ENCODE results near the gene LINC01488. TPM values are rescaled to one million over a fixed set of nuclear protein-coding genes. Genes with fewer than 3 reads are reported as not detected.

LINC01488 gene
- total and polyA plus RNA-seq, 2 of the 13 experiments (the other 11 are each of a cell fraction or from before 2014, with no cell fraction given): 0.26 to 0.58 TPM

DNA sequence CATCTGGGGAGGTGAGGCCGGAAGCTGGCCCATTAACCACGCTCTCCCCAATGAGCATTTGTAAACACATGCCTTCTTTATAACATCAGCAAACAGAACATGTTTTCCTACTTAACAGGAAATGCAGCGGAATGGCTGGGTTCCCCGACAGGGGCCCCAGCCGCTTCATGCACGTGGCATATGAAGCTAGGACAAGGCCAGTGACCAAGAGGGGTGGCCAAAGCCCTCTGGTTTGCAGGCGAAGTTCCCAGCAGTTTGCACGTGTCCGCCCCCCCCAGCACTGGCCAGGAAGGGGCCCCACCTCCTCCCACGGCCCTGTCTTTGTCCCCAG, 38.7 kb upstream of the LINC01488 start (continued):
- TF ChIP-seq, protein P1, sequence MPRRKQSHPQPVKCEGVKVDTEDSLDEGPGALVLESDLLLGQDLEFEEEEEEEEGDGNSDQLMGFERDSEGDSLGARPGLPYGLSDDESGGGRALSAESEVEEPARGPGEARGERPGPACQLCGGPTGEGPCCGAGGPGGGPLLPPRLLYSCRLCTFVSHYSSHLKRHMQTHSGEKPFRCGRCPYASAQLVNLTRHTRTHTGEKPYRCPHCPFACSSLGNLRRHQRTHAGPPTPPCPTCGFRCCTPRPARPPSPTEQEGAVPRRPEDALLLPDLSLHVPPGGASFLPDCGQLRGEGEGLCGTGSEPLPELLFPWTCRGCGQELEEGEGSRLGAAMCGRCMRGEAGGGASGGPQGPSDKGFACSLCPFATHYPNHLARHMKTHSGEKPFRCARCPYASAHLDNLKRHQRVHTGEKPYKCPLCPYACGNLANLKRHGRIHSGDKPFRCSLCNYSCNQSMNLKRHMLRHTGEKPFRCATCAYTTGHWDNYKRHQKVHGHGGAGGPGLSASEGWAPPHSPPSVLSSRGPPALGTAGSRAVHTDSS (CRISPR knock-in tag; conservative IDR thresholded peaks at IDR 0.05): no peak
- TF ChIP-seq, protein P2, sequence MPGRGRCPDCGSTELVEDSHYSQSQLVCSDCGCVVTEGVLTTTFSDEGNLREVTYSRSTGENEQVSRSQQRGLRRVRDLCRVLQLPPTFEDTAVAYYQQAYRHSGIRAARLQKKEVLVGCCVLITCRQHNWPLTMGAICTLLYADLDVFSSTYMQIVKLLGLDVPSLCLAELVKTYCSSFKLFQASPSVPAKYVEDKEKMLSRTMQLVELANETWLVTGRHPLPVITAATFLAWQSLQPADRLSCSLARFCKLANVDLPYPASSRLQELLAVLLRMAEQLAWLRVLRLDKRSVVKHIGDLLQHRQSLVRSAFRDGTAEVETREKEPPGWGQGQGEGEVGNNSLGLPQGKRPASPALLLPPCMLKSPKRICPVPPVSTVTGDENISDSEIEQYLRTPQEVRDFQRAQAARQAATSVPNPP (CRISPR knock-in tag; IDR thresholded peaks at IDR 0.05): no peak
- TF ChIP-seq, protein P3, sequence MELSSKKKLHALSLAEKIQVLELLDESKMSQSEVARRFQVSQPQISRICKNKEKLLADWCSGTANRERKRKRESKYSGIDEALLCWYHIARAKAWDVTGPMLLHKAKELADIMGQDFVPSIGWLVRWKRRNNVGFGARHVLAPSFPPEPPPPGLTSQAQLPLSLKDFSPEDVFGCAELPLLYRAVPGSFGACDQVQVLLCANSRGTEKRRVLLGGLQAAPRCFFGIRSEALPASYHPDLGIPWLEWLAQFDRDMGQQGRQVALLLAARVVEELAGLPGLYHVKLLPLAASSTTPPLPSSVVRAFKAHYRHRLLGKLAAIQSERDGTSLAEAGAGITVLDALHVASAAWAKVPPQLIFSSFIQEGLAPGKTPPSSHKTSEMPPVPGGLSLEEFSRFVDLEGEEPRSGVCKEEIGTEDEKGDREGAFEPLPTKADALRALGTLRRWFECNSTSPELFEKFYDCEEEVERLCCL (CRISPR knock-in tag; IDR thresholded peaks at IDR 0.05; ENCODE audit: borderline replicate concordance): no peak
- no peak for TF ChIP-seq HOXA7 (CRISPR knock-in tag; IDR thresholded peaks at IDR 0.05)
- TF ChIP-seq, protein P4, sequence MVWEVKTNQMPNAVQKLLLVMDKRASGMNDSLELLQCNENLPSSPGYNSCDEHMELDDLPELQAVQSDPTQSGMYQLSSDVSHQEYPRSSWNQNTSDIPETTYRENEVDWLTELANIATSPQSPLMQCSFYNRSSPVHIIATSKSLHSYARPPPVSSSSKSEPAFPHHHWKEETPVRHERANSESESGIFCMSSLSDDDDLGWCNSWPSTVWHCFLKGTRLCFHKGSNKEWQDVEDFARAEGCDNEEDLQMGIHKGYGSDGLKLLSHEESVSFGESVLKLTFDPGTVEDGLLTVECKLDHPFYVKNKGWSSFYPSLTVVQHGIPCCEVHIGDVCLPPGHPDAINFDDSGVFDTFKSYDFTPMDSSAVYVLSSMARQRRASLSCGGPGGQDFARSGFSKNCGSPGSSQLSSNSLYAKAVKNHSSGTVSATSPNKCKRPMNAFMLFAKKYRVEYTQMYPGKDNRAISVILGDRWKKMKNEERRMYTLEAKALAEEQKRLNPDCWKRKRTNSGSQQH (CRISPR knock-in tag; IDR thresholded peaks at IDR 0.05; ENCODE audit: low read depth): no peak
- TF ChIP-seq ATM (IDR thresholded peaks at IDR 0.05; ENCODE audit: borderline replicate concordance): no peak
- TF ChIP-seq HMG20A (CRISPR knock-in tag; IDR thresholded peaks at IDR 0.05; ENCODE audit: borderline replicate concordance): peak; percentile 65; the same call in 1 of the 2 replicates
- TF ChIP-seq, protein P5, sequence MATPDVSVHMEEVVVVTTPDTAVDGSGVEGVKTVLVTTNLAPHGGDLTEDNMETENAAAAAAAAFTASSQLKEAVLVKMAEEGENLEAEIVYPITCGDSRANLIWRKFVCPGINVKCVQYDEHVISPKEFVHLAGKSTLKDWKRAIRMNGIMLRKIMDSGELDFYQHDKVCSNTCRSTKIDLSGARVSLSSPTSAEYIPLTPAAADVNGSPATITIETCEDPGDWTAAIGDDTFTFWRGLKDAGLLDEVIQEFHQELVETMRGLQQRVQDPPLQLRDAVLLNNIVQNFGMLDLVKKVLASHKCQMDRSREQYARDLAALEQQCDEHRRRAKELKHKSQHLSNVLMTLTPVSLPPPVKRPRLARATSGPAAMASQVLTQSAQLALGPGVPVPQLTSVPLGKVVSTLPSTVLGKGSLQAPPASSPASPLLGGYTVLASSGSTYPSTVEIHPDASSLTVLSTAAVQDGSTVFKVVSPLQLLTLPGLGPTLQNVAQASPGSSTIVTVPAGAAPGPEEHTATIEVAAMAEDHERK (CRISPR knock-in tag; IDR thresholded peaks at IDR 0.05; ENCODE audit: low read depth): no peak
- no peak for TF ChIP-seq JARID2 (CRISPR knock-in tag; IDR thresholded peaks at IDR 0.05; ENCODE audit: insufficient replicate concordance)
- peak; percentile 89 for TF ChIP-seq MED1 (CRISPR knock-in tag; IDR thresholded peaks at IDR 0.05)
- peak; percentile 83; the same call in 1 of the 2 replicates for TF ChIP-seq IRF2 (CRISPR knock-in tag; IDR thresholded peaks at IDR 0.05)
- peak; percentile 81; the same call in 1 of the 2 replicates for TF ChIP-seq MIER3 (CRISPR knock-in tag; IDR thresholded peaks at IDR 0.05; ENCODE audit: borderline replicate concordance)
- no peak for TF ChIP-seq CBX5 (CRISPR knock-in tag; IDR thresholded peaks at IDR 0.05; ENCODE audit: borderline replicate concordance)
- peak; percentile 76; the same call in 1 of the 2 replicates for TF ChIP-seq ZNF747 (CRISPR knock-in tag; IDR thresholded peaks at IDR 0.05; ENCODE audit: borderline replicate concordance)
- no peak for TF ChIP-seq SUZ12 (IDR thresholded peaks at IDR 0.05; ENCODE audit: low read depth, low read length)
- TF ChIP-seq ZBTB7B (CRISPR knock-in tag; IDR thresholded peaks at IDR 0.05): peak; percentile 59; the same call in 1 of the 2 replicates
- TF ChIP-seq AGO2 (optimal IDR thresholded peaks at IDR 0.05; ENCODE audit: low read depth, low read length): no peak
- TF ChIP-seq, protein P6, sequence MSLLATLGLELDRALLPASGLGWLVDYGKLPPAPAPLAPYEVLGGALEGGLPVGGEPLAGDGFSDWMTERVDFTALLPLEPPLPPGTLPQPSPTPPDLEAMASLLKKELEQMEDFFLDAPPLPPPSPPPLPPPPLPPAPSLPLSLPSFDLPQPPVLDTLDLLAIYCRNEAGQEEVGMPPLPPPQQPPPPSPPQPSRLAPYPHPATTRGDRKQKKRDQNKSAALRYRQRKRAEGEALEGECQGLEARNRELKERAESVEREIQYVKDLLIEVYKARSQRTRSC (CRISPR knock-in tag; IDR thresholded peaks at IDR 0.05; ENCODE audit: low read depth): no peak
- TF ChIP-seq ZFP36 (IDR thresholded peaks at IDR 0.05; ENCODE audit: borderline replicate concordance, low read depth, low read length, partially characterized antibody): no peak
- 0 out of 2 replicates have a peak, but pooled peaks have one; percentile 6 for TF ChIP-seq ZNF891 (CRISPR knock-in tag; IDR thresholded peaks at IDR 0.05)
- no peak for TF ChIP-seq ZNF354B (CRISPR knock-in tag; IDR thresholded peaks at IDR 0.05)
- TF ChIP-seq ZFY (CRISPR knock-in tag; IDR thresholded peaks at IDR 0.05): peak; percentile 77
